Mucosa of rectum (tissue), 2 donors: ENCODE measurements around the gene POLE.

ENCODE experiments used
- H3K27ac ChIP-seq, 2 donors: one replicate each; pipeline ENCODE4 v1.7.0; 2013; ENCODE audit warnings: inconsistent platforms in 2 of 2, low read depth in 2 of 2, low read length in 2 of 2
- H3K27me3 ChIP-seq, 2 donors: one replicate each; pipeline ENCODE4 v1.7.0; 2013; ENCODE audit warnings: low read length in 2 of 2; ENCODE audit not compliant: control insufficient read depth in 2 of 2, insufficient read depth in 2 of 2
- H3K36me3 ChIP-seq, 2 donors: one replicate each; pipeline ENCODE4 v1.7.0; 2013; ENCODE audit warnings: low read length in 2 of 2; ENCODE audit not compliant: control insufficient read depth in 2 of 2, insufficient read depth in 2 of 2
- H3K4me1 ChIP-seq, 2 donors: one replicate each; pipeline ENCODE4 v1.7.0; 2013; ENCODE audit warnings: low read length in 2 of 2, mild to moderate bottlenecking in 1 of 2; ENCODE audit not compliant: control insufficient read depth in 2 of 2, insufficient read depth in 2 of 2
- H3K4me3 ChIP-seq, 2 donors: one replicate each; pipeline ENCODE4 v1.7.0; 2013; ENCODE audit warnings: low read length in 2 of 2
- H3K9ac ChIP-seq, 2 donors: one replicate each; pipeline ENCODE4 v1.7.0; 2013; ENCODE audit warnings: low read length in 2 of 2, low read depth in 1 of 2, mild to moderate bottlenecking in 1 of 2
- H3K9me3 ChIP-seq, 2 donors: one replicate each; pipeline ENCODE4 v1.7.0; 2013; ENCODE audit warnings: low read length in 2 of 2; ENCODE audit not compliant: control insufficient read depth in 2 of 2
- donor health status: healthy.
- donor health status: Normal muscosa, but diverticular disease.

Gene POLE

DNA sequence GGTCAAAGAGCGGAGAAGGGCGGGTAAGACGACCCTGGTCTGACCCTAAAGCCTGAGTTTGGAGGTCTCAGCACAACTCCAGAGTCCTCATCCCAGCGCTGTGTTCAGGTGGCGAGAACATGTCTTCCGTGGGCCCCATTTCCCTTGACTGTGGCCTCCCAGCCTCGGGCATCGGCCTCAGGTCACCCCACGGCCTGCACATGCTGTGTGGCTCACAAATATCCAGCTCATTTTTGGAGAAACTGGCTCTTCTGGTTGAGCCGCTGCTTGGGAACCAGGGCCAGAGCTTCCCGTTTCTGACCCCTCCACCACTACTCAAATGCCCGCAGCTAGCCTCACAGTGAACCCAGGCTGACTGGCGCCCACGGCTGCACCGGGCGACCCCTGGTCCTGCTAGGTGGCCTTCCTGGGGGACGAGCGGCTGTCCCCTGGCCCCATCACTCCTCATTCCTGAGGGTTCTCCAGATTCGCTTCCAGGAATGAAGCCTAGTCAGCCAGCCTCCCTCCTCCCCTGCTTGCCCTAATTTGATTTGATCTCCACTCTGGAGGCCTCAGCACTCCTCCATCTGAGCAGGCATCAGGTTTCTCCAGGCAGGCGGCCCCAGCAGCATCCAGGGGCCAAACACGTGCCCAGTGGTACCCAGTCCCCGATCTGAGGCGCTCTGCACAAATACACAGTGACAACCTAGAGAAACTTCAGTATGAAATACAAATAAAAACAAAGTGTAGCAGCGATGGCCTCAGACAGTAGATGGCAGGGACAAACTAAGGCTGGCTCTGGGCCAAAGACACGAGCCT lies 63.9 kb downstream of the POLE start:
- Histone ChIP-seq H3K27me3 (peaks cover 0 to 4% of the 10 kb centered on the region in 2 donors), H3K36me3 (peaks cover 4 to 10% of the 10 kb centered on the region in 2 donors), H3K4me3 (peak overlapping the region in 1 of 2 donors; percentile 37)

DNA sequence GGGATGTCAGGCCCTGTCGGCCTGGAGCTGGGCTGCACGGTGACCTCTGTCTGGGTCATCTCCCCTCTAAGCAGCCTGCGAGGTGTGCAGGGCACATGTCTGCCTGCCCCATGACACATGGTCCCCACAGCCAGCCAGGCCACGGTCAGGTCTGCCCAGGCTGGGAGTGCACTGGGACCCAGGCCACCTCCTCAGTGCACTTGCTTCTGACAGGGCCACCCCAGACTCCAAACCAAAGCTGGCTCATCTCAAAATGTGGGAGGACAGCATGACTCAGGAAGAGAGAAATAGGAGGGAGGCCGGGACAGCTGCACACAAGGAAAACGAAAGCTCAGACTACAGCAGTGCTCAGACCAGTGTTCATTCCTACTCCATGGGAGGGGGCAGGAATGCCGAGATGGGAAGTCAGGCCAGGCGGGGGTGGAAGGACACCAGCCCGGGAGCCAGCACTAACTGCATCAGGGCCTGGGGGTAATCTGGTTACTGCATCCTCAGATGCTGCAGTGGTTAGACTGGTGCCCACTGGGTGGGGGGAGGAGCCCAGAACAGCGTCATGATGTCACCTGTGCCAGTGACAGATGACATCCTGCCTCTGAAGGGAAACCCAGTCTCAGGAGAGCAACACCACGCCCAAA lies 64.6 kb downstream of the POLE start:
- Histone ChIP-seq H3K4me1 (peaks cover 2 to 7% of the 10 kb centered on the region in 2 donors), H3K27me3 (peaks cover 3 to 8% of the 10 kb centered on the region in 2 donors), H3K9me3 (peaks cover 0 to 3% of the 10 kb centered on the region in 2 donors), H3K9ac (no peak overlapping the region), H3K27ac (peak overlapping the region; percentile 9 to 32), H3K4me3 (peak overlapping the region in 1 of 2 donors; percentile 37), H3K36me3 (peaks cover 4 to 10% of the 10 kb centered on the region in 2 donors)

More for the DNA sequence above, 63.9 kb downstream of the POLE start:
- peaks cover 2 to 7% of the 10 kb centered on the region in 2 donors for H3K4me1 ChIP-seq
- peak overlapping the region; percentile 9 to 32 for H3K27ac ChIP-seq
- H3K9ac ChIP-seq = no peak overlapping the region
- no peaks in the 10 kb centered on the region for H3K9me3 ChIP-seq

DNA sequence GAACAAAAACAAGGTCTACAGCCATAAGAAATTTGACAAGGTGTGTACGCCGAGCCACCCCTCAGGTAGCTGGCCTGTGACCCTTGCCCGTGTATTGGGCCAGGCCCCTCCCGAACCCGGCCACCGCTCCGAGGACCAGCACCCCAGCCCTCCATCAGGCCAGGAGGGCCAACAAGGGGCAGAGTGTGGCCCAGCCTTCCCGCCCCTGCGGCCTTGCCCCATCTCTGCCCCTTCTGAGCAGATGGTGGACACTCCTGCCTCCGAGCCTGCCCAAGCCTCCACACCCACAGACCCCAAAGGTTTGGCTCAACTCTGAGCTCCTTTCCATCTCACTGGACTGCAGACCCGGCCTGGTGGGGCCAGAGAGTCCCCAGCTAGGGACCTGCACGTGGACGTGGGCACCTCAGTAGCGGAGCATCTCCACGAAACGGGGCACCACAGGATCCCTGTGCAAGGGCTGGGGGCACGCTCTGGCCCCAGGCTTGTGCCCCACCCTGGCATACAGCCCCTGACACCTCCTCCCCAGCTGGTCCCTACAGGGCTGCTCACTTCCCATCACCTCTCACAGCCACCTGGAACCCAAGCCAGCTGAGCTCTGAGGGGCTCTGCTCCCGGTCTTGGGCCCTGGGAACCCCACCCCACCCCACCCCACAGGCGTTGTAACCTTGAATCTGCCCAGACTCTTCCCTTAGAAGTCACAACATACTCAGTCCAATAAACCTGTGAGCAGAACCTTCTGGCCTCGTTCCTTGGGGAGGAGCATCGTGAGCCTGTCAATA lies 65.3 kb downstream of the POLE start:
- Histone ChIP-seq H3K4me3 (no peak overlapping the region), H3K27me3 (peaks cover 6 to 15% of the 10 kb centered on the region in 2 donors), H3K4me1 (peaks cover 2 to 7% of the 10 kb centered on the region in 2 donors), H3K36me3 (peaks cover 4 to 10% of the 10 kb centered on the region in 2 donors), H3K9me3 (peaks cover 0 to 6% of the 10 kb centered on the region in 2 donors), H3K27ac (no peak overlapping the region), H3K9ac (no peak overlapping the region)

DNA sequence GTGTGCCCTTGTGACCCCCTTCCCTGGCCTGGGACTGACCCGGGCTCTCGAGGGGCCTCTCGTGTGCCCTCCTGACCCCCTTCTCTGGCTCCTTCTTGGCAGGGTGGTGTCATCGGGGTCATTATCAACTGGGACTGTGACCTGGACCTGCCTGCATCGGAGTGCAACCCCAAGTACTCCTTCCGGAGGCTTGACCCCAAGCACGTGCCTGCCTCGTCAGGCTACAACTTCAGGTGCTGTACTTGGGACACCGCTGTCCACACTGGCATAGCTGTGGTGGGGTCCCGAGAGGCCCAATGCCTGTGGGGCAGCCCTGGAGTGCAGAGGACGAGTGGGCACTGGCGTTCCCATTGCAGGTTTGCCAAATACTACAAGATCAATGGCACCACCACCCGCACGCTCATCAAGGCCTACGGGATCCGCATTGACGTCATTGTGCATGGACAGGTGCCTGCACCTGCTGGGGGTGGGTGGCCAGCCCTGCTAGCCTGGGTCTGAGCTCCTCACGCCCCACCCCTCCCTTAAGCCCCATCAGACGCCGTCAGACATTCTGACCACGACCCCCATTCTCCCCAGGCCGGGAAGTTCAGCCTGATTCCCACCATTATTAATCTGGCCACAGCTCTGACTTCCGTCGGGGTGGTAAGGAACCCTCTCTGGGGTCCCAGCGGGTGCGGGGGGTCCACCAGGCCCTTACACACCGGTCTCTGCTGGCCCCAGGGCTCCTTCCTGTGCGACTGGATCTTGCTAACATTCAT lies 66.1 kb downstream of the POLE start:
- Histone ChIP-seq H3K4me1 (peaks cover 2 to 7% of the 10 kb centered on the region in 2 donors), H3K4me3 (no peak overlapping the region), H3K36me3 (peaks cover 4 to 10% of the 10 kb centered on the region in 2 donors), H3K27me3 (peaks cover 6 to 16% of the 10 kb centered on the region in 2 donors), H3K9me3 (peaks cover 0 to 8% of the 10 kb centered on the region in 2 donors), H3K27ac (no peak overlapping the region), H3K9ac (no peak overlapping the region)

DNA sequence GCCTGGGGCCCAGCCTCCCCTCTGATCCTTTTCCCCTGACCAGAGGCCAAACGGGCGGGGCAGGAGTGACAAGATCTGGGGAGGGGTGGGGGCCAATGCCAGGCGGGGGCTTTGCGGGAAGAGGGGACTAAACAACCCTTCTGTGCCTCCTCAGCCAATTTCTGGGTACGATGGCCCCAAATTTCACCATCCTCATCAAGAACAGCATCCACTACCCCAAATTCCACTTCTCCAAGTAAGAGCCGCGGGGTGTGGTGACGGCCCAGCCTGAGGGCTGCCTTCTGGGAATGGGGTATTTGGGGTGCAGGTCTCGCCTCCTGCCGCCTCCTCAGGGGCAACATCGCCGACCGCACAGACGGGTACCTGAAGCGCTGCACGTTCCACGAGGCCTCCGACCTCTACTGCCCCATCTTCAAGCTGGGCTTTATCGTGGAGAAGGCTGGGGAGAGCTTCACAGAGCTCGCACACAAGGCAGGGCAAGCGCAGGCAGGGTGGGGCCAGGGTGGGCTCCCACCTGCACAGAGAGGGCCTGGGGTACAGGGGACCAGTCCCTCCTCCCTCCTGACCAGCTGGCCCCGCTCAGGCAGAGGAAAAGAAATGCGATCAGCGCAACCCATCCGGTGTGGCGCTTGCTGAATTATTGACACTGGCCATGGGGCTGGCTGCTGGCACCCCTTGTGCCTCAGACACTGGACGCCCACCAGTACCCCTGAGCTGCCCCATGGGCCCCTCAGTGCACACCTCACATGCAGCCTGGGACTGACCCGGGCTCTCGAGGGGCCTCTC lies 66.8 kb downstream of the POLE start:
- Histone ChIP-seq H3K4me1 (peaks cover 2 to 7% of the 10 kb centered on the region in 2 donors), H3K4me3 (no peak overlapping the region), H3K27me3 (peaks cover 13 to 23% of the 10 kb centered on the region in 2 donors), H3K36me3 (peaks cover 2 to 5% of the 10 kb centered on the region in 2 donors), H3K9ac (no peak overlapping the region), H3K9me3 (peaks cover 0 to 10% of the 10 kb centered on the region in 2 donors), H3K27ac (no peak overlapping the region)

DNA sequence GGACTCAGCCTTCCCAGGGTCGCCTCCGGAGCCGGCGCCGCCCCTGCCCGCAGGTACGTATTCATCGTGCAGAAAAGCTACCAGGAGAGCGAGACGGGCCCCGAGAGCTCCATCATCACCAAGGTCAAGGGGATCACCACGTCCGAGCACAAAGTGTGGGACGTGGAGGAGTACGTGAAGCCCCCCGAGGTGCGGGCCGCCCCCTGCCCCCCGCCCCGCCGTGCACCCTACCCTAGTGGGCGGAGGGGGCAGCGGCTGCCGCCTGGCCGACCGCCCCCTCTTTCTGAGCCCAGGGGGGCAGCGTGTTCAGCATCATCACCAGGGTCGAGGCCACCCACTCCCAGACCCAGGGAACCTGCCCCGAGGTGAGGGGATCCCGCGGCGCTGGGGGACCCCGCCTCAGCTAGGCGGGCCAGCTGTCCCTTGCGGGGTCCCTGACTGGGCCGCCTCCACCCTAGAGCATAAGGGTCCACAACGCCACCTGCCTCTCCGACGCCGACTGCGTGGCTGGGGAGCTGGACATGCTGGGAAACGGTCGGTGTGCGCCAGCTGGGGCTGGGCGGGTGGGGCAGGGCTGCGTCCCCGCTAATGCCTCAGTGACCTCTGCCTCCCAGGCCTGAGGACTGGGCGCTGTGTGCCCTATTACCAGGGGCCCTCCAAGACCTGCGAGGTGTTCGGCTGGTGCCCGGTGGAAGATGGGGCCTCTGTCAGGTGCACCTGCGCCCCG lies 67.6 kb downstream of the POLE start:
- H3K27ac ChIP-seq = no peak overlapping the region
- peaks cover 2 to 7% of the 10 kb centered on the region in 2 donors for H3K4me1 ChIP-seq
- H3K4me3 ChIP-seq = no peak overlapping the region
- peaks cover 0 to 10% of the 10 kb centered on the region in 2 donors for H3K9me3 ChIP-seq
- H3K9ac ChIP-seq = no peak overlapping the region
- H3K36me3 ChIP-seq = no peaks in the 10 kb centered on the region
- H3K27me3 ChIP-seq = peaks cover 17 to 25% of the 10 kb centered on the region in 2 donors

DNA sequence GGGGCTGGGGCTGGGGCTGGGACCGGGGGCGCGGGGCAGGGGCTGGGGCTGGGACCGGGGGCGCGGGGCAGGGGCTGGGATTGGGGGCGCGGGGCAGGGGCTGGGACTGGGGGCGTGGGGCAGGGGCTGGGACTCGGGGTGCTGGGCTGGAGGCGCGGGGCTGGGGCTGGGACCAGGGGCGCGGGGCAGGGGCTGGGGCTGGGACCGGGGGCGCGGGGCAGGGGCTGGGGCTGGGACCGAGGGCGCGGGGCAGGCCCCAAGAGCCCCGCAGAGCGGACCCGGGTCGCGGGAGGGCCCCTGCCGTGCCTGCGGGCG lies 68.1 kb downstream of the POLE start:
- Histone ChIP-seq H3K36me3 (no peaks in the 10 kb centered on the region), H3K27me3 (peaks cover 17 to 25% of the 10 kb centered on the region in 2 donors), H3K9ac (no peak overlapping the region), H3K9me3 (peaks cover 0 to 10% of the 10 kb centered on the region in 2 donors), H3K4me1 (peaks cover 2 to 7% of the 10 kb centered on the region in 2 donors), H3K4me3 (no peak overlapping the region), H3K27ac (no peak overlapping the region)

DNA sequence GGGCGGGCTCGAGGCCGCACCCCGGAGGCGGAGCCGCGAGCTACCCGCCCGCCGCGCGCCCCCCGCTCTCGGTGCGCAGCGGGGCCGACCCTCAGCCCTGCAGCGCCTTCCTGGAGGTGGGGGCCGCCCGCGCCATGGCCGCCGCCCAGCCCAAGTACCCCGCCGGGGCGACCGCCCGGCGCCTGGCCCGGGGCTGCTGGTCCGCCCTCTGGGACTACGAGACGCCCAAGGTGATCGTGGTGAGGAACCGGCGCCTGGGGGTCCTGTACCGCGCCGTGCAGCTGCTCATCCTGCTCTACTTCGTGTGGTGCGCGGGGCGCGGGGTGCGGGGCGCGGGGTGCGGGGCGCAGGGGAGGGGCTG lies 68.5 kb downstream of the POLE start, which contains the start of gene P2RX2:
P2RX2 (plus strand) TSS at position 94 of the 361 bp plus-strand sequence; CDS start at position 135, 41 bp downstream.
- H3K36me3 ChIP-seq = no peaks in the 10 kb centered on the region
- H3K27ac ChIP-seq = no peak within 1 kb of the TSS
- no peak within 1 kb of the TSS for H3K4me3 ChIP-seq
- peaks cover 2 to 7% of the 10 kb centered on the region in 2 donors for H3K4me1 ChIP-seq
- no peak within 1 kb of the TSS for H3K9ac ChIP-seq
- peaks cover 17 to 25% of the 10 kb centered on the region in 2 donors for H3K27me3 ChIP-seq
- peaks cover 0 to 10% of the 10 kb centered on the region in 2 donors for H3K9me3 ChIP-seq
